BLaER1 (cell line): ENCODE measurements around the gene AZU1.
A peak's percentile ranks its signal among the peaks of the same experiment; 100 is the strongest.
"Not testable (repeated sequence)": the region's sequence is repeated elsewhere in the genome, so short reads cannot be mapped to it uniquely, and the experiment has no call there.

ENCODE experiments used
- H3K27ac ChIP-seq: shearing (Covaris generic); formaldehyde crosslinking; 2 replicates; pipeline ENCODE4 v1.8.1; 2022
- H3K27me3 ChIP-seq: shearing (Covaris generic); formaldehyde crosslinking; 2 replicates; pipeline ENCODE4 v1.8.1; 2022
- H3K36me3 ChIP-seq: shearing (Covaris generic); formaldehyde crosslinking; 2 replicates; pipeline ENCODE4 v1.8.1; 2022
- H3K4me1 ChIP-seq: shearing (Covaris generic); formaldehyde crosslinking; 2 replicates; pipeline ENCODE4 v1.8.1; 2022
- H3K4me2 ChIP-seq: shearing (Covaris generic); formaldehyde crosslinking; 2 replicates; pipeline ENCODE4 v1.8.1; 2022
- H3K4me3 ChIP-seq: shearing (Covaris generic); formaldehyde crosslinking; 2 replicates; pipeline ENCODE4 v1.8.1; 2022
- H3K9ac ChIP-seq: shearing (Covaris generic); formaldehyde crosslinking; 2 replicates; pipeline ENCODE4 v1.8.1; 2022
- H3K9me3 ChIP-seq: shearing (Covaris generic); formaldehyde crosslinking; 2 replicates; pipeline ENCODE4 v1.8.1; 2022
- H4K20me1 ChIP-seq: shearing (Covaris generic); formaldehyde crosslinking; 2 replicates; pipeline ENCODE4 v1.8.1; 2022
- Cebpa-rat ChIP-seq: shearing (Covaris generic); IDR thresholded peaks from 2 replicates; pipeline ENCODE4 v1.8.1; 2022

The AZU1 gene

DNA sequence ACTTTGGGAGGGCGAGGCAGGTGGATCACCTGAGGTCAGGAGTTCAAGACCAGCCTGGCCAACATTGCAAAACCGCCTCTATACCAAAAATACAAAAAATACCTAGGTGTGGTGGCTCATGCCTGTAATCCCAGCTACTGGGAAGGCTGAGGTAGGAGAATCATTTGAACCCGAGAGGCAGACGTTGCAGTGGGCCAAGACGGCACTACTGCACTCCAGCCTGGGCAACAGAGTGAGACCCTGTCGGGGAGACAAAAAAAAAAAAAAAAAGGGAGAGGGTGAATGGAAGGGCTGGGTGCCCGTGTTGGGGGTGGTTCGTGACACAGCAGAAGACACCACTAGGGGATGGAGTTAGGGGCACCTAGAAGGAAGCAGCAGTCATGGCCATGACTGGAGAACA is 42.7 kb downstream of the AZU1 start:
- Histone ChIP-seq H3K36me3 (peaks cover 57% of the 10 kb centered on the region), H3K4me3 (no peak overlapping the region), H3K4me2 (no peak overlapping the region), H3K9ac (no peak overlapping the region), H3K4me1 (peaks cover 46% of the 10 kb centered on the region), H3K27me3 (no peaks in the 10 kb centered on the region), H3K27ac (no peak overlapping the region), H4K20me1 (peaks cover 17% of the 10 kb centered on the region), H3K9me3 (no peaks in the 10 kb centered on the region)
- no peak for TF ChIP-seq Cebpa-rat

DNA sequence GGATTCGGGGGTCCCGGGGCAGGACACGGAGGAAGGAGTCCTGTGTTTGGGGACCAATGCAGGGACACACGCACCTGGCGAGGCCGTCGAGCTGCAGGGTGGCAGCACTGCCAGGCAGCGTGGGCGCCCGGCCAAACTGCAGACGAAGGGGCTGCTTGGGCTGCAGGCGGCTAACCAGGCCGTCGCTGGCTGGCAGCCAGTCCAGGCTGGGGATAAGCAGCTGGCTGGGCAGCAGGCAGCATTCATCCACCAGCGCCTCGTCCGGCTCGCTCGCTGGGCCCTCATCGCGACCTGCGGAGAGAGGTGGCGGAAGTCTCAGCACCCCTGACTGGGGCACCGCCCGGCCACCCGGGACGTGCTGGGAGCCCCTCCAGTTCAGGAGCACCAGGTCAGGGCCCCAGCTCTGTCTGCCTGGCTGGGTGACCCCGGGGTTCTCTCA is 43.3 kb downstream of the AZU1 start:
- Histone ChIP-seq H3K4me3 (no peak overlapping the region), H3K36me3 (peaks cover 64% of the 10 kb centered on the region), H3K4me1 (peaks cover 46% of the 10 kb centered on the region), H3K9me3 (no peaks in the 10 kb centered on the region), H3K27ac (no peak overlapping the region), H3K27me3 (no peaks in the 10 kb centered on the region), H3K9ac (no peak overlapping the region), H3K4me2 (no peak overlapping the region), H4K20me1 (peaks cover 23% of the 10 kb centered on the region)
- no peak for TF ChIP-seq Cebpa-rat

DNA sequence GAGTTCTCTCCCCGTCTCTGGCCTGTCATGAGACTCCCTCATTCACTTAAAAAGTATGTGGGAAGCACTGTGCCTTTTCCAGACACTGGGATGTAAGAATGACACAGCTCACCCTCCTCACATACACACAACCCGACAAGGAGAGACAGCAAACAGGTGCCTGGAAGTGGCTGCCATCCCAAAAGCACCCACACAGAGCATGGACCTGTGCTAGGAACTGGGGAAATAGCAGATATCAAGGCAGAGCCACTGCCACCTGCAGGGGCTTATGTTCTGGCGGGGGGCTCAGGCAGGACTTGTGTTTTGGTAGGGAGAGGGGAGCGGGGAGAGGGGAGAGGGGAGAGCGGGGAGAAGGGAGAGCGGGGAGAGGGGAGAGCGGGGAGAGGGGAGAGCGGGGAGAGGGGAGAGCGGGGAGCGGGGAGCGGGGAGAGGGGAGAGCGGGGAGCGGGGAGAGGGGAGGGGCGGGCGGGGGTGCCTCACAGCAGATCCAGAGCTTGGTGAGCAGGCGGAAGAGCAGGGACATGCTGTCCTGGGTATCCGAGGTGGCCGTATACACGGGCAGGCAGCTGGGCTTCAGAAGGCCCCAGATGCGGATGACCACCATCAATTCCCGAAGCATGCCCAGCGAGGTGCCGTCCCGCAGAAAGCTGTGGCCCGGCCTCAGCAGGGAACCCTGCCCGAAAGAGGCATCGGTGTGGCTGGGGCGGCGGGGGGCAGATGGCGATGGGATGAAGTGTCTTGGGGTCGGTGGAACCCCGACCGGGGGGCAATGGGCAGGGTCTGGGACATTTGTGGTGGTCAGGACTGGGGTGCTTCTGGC is 44.0 kb downstream of the AZU1 start:
- peak overlapping the region; percentile 41 for H3K27ac ChIP-seq
- no peaks in the 10 kb centered on the region for H3K27me3 ChIP-seq
- H3K36me3 ChIP-seq, result peaks cover 71% of the 10 kb centered on the region
- no peak overlapping the region for H3K4me3 ChIP-seq
- H3K9me3 ChIP-seq, result no peaks in the 10 kb centered on the region
- H3K9ac ChIP-seq, result no peak overlapping the region
- H4K20me1 ChIP-seq, result peaks cover 29% of the 10 kb centered on the region
- H3K4me2 ChIP-seq, result peak overlapping the region; percentile 69
- H3K4me1 ChIP-seq, result peaks cover 45% of the 10 kb centered on the region
- no peak for TF ChIP-seq Cebpa-rat

GRCh38 chr19:872266-872951 is 44.8 kb downstream of the AZU1 start:
- H3K4me2 ChIP-seq, result peak overlapping the region; percentile 69
- H3K27me3 ChIP-seq, result no peaks in the 10 kb centered on the region
- peaks cover 78% of the 10 kb centered on the region for H3K36me3 ChIP-seq
- TF ChIP-seq Cebpa-rat, result no peak
- peak overlapping the region; percentile 41 for H3K27ac ChIP-seq
- peaks cover 33% of the 10 kb centered on the region for H4K20me1 ChIP-seq
- H3K4me3 ChIP-seq, result no peak overlapping the region
- H3K9ac ChIP-seq, result no peak overlapping the region
- no peaks in the 10 kb centered on the region for H3K9me3 ChIP-seq
- H3K4me1 ChIP-seq, result peaks cover 38% of the 10 kb centered on the region

DNA sequence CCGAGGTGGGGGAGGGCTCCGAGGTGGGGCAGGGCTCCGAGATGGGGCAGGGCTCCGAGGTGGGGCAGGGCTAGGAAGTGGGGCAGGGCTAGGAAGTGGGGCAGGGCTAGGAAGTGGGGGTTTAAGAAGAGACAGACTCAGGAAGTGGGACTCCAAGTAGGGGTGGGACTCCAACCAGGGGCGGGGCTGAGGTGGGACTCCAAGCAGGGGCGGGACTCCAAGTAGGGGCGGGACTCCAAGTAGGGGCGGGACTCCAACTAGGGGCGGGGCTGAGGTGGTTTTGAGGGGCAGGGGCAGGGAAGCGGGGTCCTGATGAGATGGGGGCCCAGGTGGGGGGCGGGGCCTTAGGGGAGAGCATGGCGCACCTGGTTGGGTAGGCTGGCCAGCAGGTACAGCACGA is 45.4 kb downstream of the AZU1 start:
- Histone ChIP-seq H3K4me3 (no peak overlapping the region), H3K4me1 (peaks cover 31% of the 10 kb centered on the region), H4K20me1 (peaks cover 33% of the 10 kb centered on the region), H3K27me3 (no peaks in the 10 kb centered on the region), H3K36me3 (peaks cover 73% of the 10 kb centered on the region), H3K4me2 (no peak overlapping the region), H3K27ac (no peak overlapping the region), H3K9ac (no peak overlapping the region), H3K9me3 (no peaks in the 10 kb centered on the region)
- TF ChIP-seq Cebpa-rat, result no peak

DNA sequence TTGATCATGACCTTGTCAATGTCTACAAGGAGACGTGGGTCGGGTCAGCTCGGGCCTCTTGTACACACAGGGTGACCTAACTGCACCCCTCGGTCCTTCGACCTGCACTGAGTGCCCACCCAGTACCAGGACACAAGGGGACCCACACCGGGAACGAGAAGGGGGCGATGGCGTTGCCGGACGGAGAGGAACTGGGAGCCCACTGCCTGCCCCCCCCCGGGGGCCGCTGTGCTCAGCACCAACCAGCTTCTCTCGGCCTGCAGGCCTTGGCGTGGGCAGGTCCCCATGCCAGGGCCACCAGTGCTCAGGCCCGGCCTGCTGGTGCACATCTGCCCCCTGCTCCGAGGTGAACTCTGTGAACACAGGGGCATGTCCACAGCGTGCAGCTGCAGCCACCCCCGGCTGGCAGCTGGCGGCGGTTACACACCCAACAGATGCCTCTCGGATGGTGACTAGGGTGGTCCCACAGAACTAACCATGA is 46.0 kb downstream of the AZU1 start:
- Histone ChIP-seq H3K4me3 (no peak overlapping the region), H3K27ac (no peak overlapping the region), H3K27me3 (no peaks in the 10 kb centered on the region), H3K4me1 (peaks cover 26% of the 10 kb centered on the region), H3K9me3 (no peaks in the 10 kb centered on the region), H4K20me1 (peaks cover 33% of the 10 kb centered on the region), H3K36me3 (peaks cover 68% of the 10 kb centered on the region), H3K9ac (no peak overlapping the region), H3K4me2 (no peak overlapping the region; the same call in 1 of the 2 replicates)
- TF ChIP-seq Cebpa-rat, result no peak

- Histone ChIP-seq H3K36me3 (peaks cover 65% of the 10 kb centered on the region), H3K4me3 (no peak overlapping the region), H4K20me1 (peaks cover 33% of the 10 kb centered on the region), H3K4me1 (peaks cover 21% of the 10 kb centered on the region), H3K27me3 (no peaks in the 10 kb centered on the region), H3K27ac (no peak overlapping the region; the same call in 1 of the 2 replicates), H3K9ac (no peak overlapping the region), H3K9me3 (no peaks in the 10 kb centered on the region), H3K4me2 (no peak overlapping the region)
- TF ChIP-seq Cebpa-rat, result no peak
These were observed 47.7 kb downstream of the AZU1 start for GRCh38 chr19:875265-875879.

DNA sequence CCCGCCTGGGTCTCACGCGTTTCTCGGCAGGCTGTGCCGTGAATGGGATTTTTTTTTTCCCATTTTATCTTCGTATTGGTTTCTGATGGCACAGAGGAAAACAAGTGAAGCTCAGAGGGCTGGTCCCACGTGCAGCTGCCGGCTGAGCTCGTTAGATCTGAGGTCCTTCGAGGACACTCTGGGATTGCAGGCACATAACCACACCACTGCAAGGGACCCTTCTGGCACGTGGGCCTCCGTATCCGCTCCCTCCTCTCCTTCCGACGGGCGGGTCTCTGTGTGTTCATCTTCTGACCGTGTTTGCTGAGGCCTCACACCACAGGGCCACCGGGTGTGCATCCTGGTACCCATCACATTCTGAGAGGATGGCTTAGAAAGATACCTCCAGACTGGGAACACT is 48.5 kb downstream of the AZU1 start:
- TF ChIP-seq Cebpa-rat, result no peak
- Histone ChIP-seq H3K4me1 (peaks cover 21% of the 10 kb centered on the region), H3K36me3 (peaks cover 65% of the 10 kb centered on the region), H3K4me3 (no peak overlapping the region), H4K20me1 (peaks cover 38% of the 10 kb centered on the region), H3K9ac (no peak overlapping the region), H3K9me3 (no peaks in the 10 kb centered on the region), H3K27me3 (no peaks in the 10 kb centered on the region), H3K27ac (no peak overlapping the region), H3K4me2 (no peak overlapping the region)

GRCh38 chr19:876780-877314 is 49.2 kb downstream of the AZU1 start:
- no peak for TF ChIP-seq Cebpa-rat
- Histone ChIP-seq H3K27ac (no peak overlapping the region), H3K4me3 (no peak overlapping the region), H3K36me3 (peaks cover 69% of the 10 kb centered on the region), H3K4me1 (peaks cover 20% of the 10 kb centered on the region), H3K4me2 (no peak overlapping the region), H3K9me3 (no peaks in the 10 kb centered on the region), H3K27me3 (no peaks in the 10 kb centered on the region), H3K9ac (no peak overlapping the region), H4K20me1 (peaks cover 46% of the 10 kb centered on the region)

DNA sequence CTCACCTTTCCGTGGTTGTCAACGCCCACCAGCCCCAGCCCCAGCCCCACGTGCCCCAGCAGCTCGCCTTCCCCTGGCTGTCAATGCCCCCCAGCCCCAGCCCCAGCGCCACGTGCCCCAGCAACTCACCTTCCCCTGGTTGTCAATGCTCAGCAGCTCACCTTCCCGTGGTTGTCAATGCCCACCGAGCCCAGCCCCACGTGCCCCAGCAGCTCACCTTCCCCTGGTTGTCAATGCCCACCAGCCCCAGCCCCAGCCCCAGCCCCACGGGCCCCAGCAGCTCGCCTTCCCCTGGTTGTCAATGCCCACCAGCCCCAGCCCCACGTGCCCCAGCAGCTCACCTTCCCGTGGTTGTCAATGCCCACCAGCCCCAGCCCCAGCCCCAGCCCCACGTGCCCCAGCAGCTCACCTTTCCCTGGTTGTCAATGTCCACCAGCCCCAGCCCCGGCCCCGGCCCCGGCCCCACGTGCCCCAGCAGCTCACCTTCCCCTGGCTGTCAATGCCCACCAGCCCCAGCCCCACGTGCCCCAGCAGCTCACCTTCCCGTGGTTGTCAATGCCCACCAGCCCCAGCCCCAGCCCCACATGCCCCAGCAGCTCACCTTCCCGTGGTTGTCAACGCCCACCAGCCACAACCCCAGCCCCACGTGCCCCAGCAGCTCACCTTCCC is 50.5 kb downstream of the AZU1 start:
- H3K4me3 ChIP-seq, result not testable (repeated sequence)

DNA sequence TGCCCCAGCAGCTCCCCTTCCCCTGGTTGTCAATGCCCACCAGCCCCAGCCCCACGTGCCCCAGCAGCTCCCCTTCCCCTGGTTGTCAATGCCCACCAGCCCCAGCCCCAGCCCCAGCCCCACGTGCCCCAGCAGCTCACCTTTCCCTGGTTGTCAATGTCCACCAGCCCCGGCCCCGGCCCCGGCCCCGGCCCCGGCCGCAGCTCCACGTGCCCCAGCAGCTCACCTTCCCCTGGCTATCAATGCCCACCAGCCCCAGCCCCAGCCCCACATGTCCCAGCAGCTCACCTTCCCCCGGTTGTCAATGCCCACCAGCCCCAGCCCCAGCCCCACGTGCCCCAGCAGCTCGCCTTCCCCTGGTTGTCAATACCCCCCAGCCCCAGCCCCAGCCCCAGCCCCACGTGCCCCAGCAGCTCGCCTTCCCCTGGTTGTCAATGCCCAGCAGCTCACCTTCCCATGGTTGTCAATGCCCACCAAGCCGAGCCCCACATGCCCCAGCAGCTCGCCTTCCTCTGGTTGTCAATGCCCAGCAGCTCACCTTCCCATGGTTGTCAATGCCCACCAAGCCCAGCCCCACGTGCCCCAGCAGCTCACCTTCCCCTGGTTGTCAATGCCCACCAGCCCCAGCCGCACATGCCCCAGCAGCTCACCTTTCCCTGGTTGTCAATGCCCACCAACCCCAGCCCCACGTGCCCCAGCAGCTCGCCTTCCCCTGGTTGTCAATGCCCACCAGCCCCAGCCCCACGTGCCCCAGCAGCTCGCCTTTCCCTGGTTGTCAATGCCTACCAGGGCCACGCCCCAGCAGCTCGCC is 51.3 kb downstream of the AZU1 start:
- H3K4me1 ChIP-seq, H3K9ac ChIP-seq, H3K4me3 ChIP-seq, H3K4me2 ChIP-seq, H3K27ac ChIP-seq, H3K27me3 ChIP-seq, H3K9me3 ChIP-seq: not testable (repeated sequence)
- peaks cover 42% of the 10 kb centered on the region for H4K20me1 ChIP-seq
- H3K36me3 ChIP-seq, result peaks cover 84% of the 10 kb centered on the region

More for the DNA sequence above, 50.5 kb downstream of the AZU1 start:
- not testable (repeated sequence) for H3K4me2 ChIP-seq, H3K9me3 ChIP-seq, H3K9ac ChIP-seq, H3K27me3 ChIP-seq, H3K27ac ChIP-seq
- H4K20me1 ChIP-seq, result peaks cover 49% of the 10 kb centered on the region
- H3K4me1 ChIP-seq, result peaks cover 13% of the 10 kb centered on the region
- peaks cover 82% of the 10 kb centered on the region for H3K36me3 ChIP-seq
